K562 (cell line): ENCODE data around the gene PNMA8A. TPM values are rescaled to one million over a fixed set of nuclear protein-coding genes. Genes with fewer than 3 reads are reported as not detected.

Experiments used
- ATAC-seq: fragments of 200-7000 bp; cut with Tn5 transposase; 3 replicates; pipeline ENCODE4 v1.9.1; 2020; ENCODE audit warnings: moderate library complexity
- BruUV-seq: library from RNA; stranded (reverse); fragments of 400-500 nt; replicated peaks from 2 replicates; lab custom pipeline; 2021; lab: Mats Ljungman, UMichigan
- CTCF ChIA-PET: fragments of 300-600 bp; formaldehyde crosslinking; extraction: SDS; loops from one replicate; lab custom pipeline; 2021; ENCODE audit warnings: low intra/inter-chr PET ratio; lab: Yijun Ruan, JAX
- POLR2A ChIA-PET: fragments of 300-600, 350-650 bp; sonication (Branson Sonifier 250); formaldehyde crosslinking; extraction: SDS; loops from one replicate; lab custom pipeline; 2021; ENCODE audit warnings: antibody characterized with exemption, inconsistent platforms; lab: Yijun Ruan, JAX
- DNase-seq, 4 experiments: peaks; one replicate each; pipeline versions ENCODE4 v3.0.0 to v3.0.0-alpha.2; 2011 to 2018; ENCODE audit warnings: low spot score in 3 of 4, mixed read lengths in 3 of 4; ENCODE audit errors: extremely low read depth in 1 of 4
- FAIRE-seq: peaks from 2 replicates; lab custom pipeline; 2011; peaks lifted over from hg19 to GRCh38; lab: Jason Lieb, UNC
- H2AFZ ChIP-seq: 2 replicates; pipeline ENCODE4 v1.6.0; 2011; ENCODE audit warnings: low read depth, low read length, control low read depth, inconsistent platforms
- H3K27ac ChIP-seq: fragments of 200-600 bp; 3 replicates; pipeline ENCODE4 v1.8.0; 2011; ENCODE audit warnings: low read depth, mild to moderate bottlenecking, control low read depth, inconsistent platforms, low read length, moderate library complexity, mixed read lengths; ENCODE audit errors: extremely low read depth
- H3K27me3 ChIP-seq, 2 experiments: fragments of 300-600 bp in 1 of 2; 2 replicates in 1 of 2; 3 replicates in 1 of 2; pipeline versions ENCODE4 v1.6.0 to v1.8.0; 2011; ENCODE audit warnings: inconsistent platforms in 2 of 2, low read length in 2 of 2, mild to moderate bottlenecking in 1 of 2, mixed read lengths in 1 of 2, moderate library complexity in 1 of 2; ENCODE audit not compliant: control insufficient read depth in 2 of 2, insufficient read depth in 2 of 2
- H3K36me3 ChIP-seq: fragments of 300-600 bp; 3 replicates; pipeline ENCODE4 v1.8.0; 2011; ENCODE audit warnings: mild to moderate bottlenecking, low read length, inconsistent platforms; ENCODE audit not compliant: control insufficient read depth, insufficient read depth
- H3K4me1 ChIP-seq, 2 experiments: fragments of 200-600 bp in 1 of 2; replicated peaks in 1 of 2; 2 replicates in 1 of 2; 3 replicates in 1 of 2; pipeline versions ENCODE4 v1.5.1 to v1.8.0; 2011; ENCODE audit warnings: inconsistent platforms in 2 of 2, low read length in 2 of 2, mild to moderate bottlenecking in 1 of 2, mixed read lengths in 1 of 2, moderate library complexity in 1 of 2; ENCODE audit not compliant: control insufficient read depth in 2 of 2, insufficient read depth in 2 of 2
- H3K4me2 ChIP-seq: 2 replicates; pipeline ENCODE4 v1.6.1; 2011; ENCODE audit warnings: low read length, control low read depth, inconsistent platforms, mixed read lengths; ENCODE audit not compliant: insufficient read depth
- H3K4me3 ChIP-seq: fragments of 200-600 bp; sonication (generic), shearing (Covaris generic); 2 replicates; pipeline ENCODE4 v1.5.1; 2016; ENCODE audit warnings: control low read depth, inconsistent platforms
- H3K79me2 ChIP-seq: fragments of 200-600 bp; 3 replicates; pipeline ENCODE4 v1.8.0; 2011; ENCODE audit warnings: low read length, inconsistent platforms; ENCODE audit not compliant: control insufficient read depth, insufficient read depth
- H3K9ac ChIP-seq, 2 experiments: 2 replicates each; pipeline versions ENCODE4 v1.6.0 to v1.6.1; 2011; ENCODE audit warnings: low read depth in 2 of 2, low read length in 2 of 2, control low read depth in 1 of 2, inconsistent platforms in 1 of 2, mild to moderate bottlenecking in 1 of 2, mixed read lengths in 1 of 2; ENCODE audit not compliant: insufficient read depth in 1 of 2
- H3K9me1 ChIP-seq: one replicate; pipeline ENCODE4 v1.6.0; 2011; ENCODE audit warnings: inconsistent platforms, mild to moderate bottlenecking, low read length, moderate library complexity; ENCODE audit not compliant: control insufficient read depth, insufficient read depth
- H3K9me3 ChIP-seq: replicated peaks from 2 replicates; pipeline ENCODE4 v1.5.1; 2011; ENCODE audit warnings: low read depth, low read length, inconsistent platforms; ENCODE audit not compliant: control insufficient read depth, insufficient read depth
- H4K20me1 ChIP-seq: replicated peaks from 2 replicates; pipeline ENCODE4 v1.6.1; 2011; ENCODE audit warnings: low read length, inconsistent platforms, mixed read lengths; ENCODE audit not compliant: control insufficient read depth, insufficient read depth
- DIDO1 ChIP-seq: fragments of 450-650 bp; IDR thresholded peaks from 2 replicates; pipeline ENCODE4 v1.6.1; 2016; ENCODE audit warnings: low read depth, missing biosample characterization, missing genetic modification characterization
- E2F8 ChIP-seq: fragments of 450-650 bp; IDR thresholded peaks from 2 replicates; pipeline ENCODE4 v1.7.1; 2018; ENCODE audit warnings: mild to moderate bottlenecking, low read depth; ENCODE audit not compliant: partially characterized antibody
- ESRRB ChIP-seq: fragments of 250-450 bp; sonication (Bioruptor Pico); IDR thresholded peaks from 2 replicates; pipeline ENCODE4 v1.5.0; 2020; ENCODE audit warnings: mild to moderate bottlenecking, moderate library complexity, borderline replicate concordance
- IRF9 ChIP-seq: fragments of 450-650 bp; IDR thresholded peaks from 2 replicates; pipeline ENCODE4 v1.6.1; 2016; ENCODE audit warnings: missing biosample characterization, missing genetic modification characterization
- L3MBTL2 ChIP-seq: fragments of 450-650 bp; IDR thresholded peaks from 2 replicates; pipeline ENCODE4 v1.6.1; 2016; ENCODE audit warnings: mild to moderate bottlenecking, moderate library complexity
- NFXL1 ChIP-seq: fragments of 450-650 bp; formaldehyde crosslinking; IDR thresholded peaks from 2 replicates; pipeline ENCODE4 v1.4.0; 2021; ENCODE audit warnings: mild to moderate bottlenecking
- RBBP5 ChIP-seq: fragments of 200-600 bp; sonication (generic); IDR thresholded peaks from 2 replicates; pipeline ENCODE4 v1.6.1; 2012; ENCODE audit warnings: borderline replicate concordance, mild to moderate bottlenecking, low read length, control low read depth, inconsistent platforms; ENCODE audit not compliant: insufficient read depth, poor library complexity, severe bottlenecking
- SMARCA5 ChIP-seq: fragments of 450-650 bp; IDR thresholded peaks from 2 replicates; pipeline ENCODE4 v1.6.1; 2016
- SMC3 ChIP-seq: conservative IDR thresholded peaks from 2 replicates; pipeline ENCODE4 v1.6.1; 2011; ENCODE audit warnings: low read depth, low read length, improper control_type of control experiment; ENCODE audit not compliant: insufficient read depth
- TRIM28 ChIP-seq: fragments of 450-650 bp; IDR thresholded peaks from 2 replicates; pipeline ENCODE4 v1.6.1; 2017
- XRCC5 ChIP-seq: fragments of 200-400 bp; formaldehyde crosslinking; IDR thresholded peaks from 2 replicates; pipeline ENCODE4 v1.6.1; 2017; ENCODE audit warnings: low read depth, mild to moderate bottlenecking, low read length
- YY1 ChIP-seq, 3 experiments: IDR thresholded peaks; 2 replicates each; pipeline ENCODE4 v1.6.1; 2011; ENCODE audit warnings: low read length in 2 of 3, mild to moderate bottlenecking in 2 of 3, moderate library complexity in 2 of 3, borderline replicate concordance in 1 of 3, control low read depth in 1 of 3, low read depth in 1 of 3; ENCODE audit not compliant: insufficient read depth in 3 of 3, insufficient replicate concordance in 2 of 3, control insufficient read depth in 1 of 3, insufficient read length in 1 of 3; ENCODE audit errors: extremely low read depth in 1 of 3
- ZBTB7A ChIP-seq: IDR thresholded peaks from 2 replicates; pipeline ENCODE4 v1.6.1; 2011; ENCODE audit warnings: low read depth, mild to moderate bottlenecking, low read length, moderate library complexity, borderline replicate concordance; ENCODE audit not compliant: control insufficient read depth
- ZNF232 ChIP-seq: sonication (generic); formaldehyde crosslinking; IDR thresholded peaks from 2 replicates; pipeline ENCODE4 v1.8.0; 2022; ENCODE audit warnings: mild to moderate bottlenecking, missing genetic modification reagents
- ZNF668 ChIP-seq: fragments of 250-450 bp; sonication (Bioruptor Pico); IDR thresholded peaks from 2 replicates; pipeline ENCODE4 v1.8.0; 2022; ENCODE audit warnings: mild to moderate bottlenecking, inconsistent platforms
- ZNF76 ChIP-seq: fragments of 250-450 bp; sonication (Bioruptor Pico); IDR thresholded peaks from 2 replicates; pipeline ENCODE4 v1.4.0; 2020; ENCODE audit warnings: mild to moderate bottlenecking, moderate library complexity, borderline replicate concordance
- WGBS: fragments of 100-300 bp; shearing (Covaris generic); methylation state at CpG from one replicate; pipeline ENCODE4 v1.1.6; 2016; ENCODE audit warnings: low coverage, mixed read lengths; ENCODE audit not compliant: insufficient coverage; ENCODE audit errors: missing lambda C conversion rate; 5-methylcytosine and 5-hydroxymethylcytosine counted together
- in situ Hi-C: fragments of 300-500 bp; cut with MboI; formaldehyde crosslinking; loops from 4 replicates; pipeline ENCODE4 v1.15.0; 2018; ENCODE audit warnings: inconsistent platforms, mixed read lengths
- intact Hi-C: fragments of 100-400 bp; cut with micrococcal nuclease; formaldehyde crosslinking; loops from 2 replicates; pipeline ENCODE4 v1.14.2; 2022
- polyA plus RNA-seq, 8 experiments: library from polyadenylated mRNA; depleted of rRNA in 4 of 8; stranded (reverse) in 5 of 8; unstranded in 3 of 8; fragments of >200 nt; fragmentation: Nextera tagmentation in 2 of 8; fragmentation: Illumina TruSeq in 1 of 8; extraction: Ambion mirVana in 2 of 8; extraction: Trizol in 1 of 8; gene quantifications; 2 replicates each; pipeline versions ENCODE4 v1.2.1 to v1.2.3, GENCODE V29; 2011 to 2014; ENCODE audit warnings: inconsistent platforms in 1 of 8, missing spikeins in 1 of 8
- total RNA-seq, 7 experiments: library from RNA; depleted of rRNA in 6 of 7; stranded (reverse); fragments of >200 nt in 6 of 7; fragmentation: Illumina TruSeq in 2 of 7; extraction: Trizol in 2 of 7; gene quantifications; 2 replicates each; pipeline versions ENCODE4 v1.2.1 to v1.2.3, GENCODE V29; 2011 to 2021; ENCODE audit warnings: low replicate concordance in 1 of 7

PNMA8A gene
- total and polyA plus RNA-seq, 9 of the 15 experiments (the other 6 are each of a cell fraction or from before 2014, with no cell fraction given) = 6.6 to 23.8 (median 14.9) TPM

- ATAC-seq (peak; percentile 97), FAIRE-seq (peak; percentile 91), DNase-seq (peak; percentile 83 to 91 (median 88))
- H3K4me3 ChIP-seq = no peak overlapping the region
- H4K20me1 ChIP-seq = no peaks in the 10 kb centered on the region
- CTCF ChIA-PET = interaction anchor here (0.6 to 5.7 kb wide), 11 partner anchors 25 to 484 kb away, joined by 3 to 115 read pairs (median 7); no protein-coding TSS in a partner anchor
- POLR2A ChIA-PET = no interaction called here
- 14% methylated on average over 31 of the region's 36 CpGs for WGBS
- H3K79me2 ChIP-seq = no peaks in the 10 kb centered on the region
- BruUV-seq = no TSS peak
- intact Hi-C loops (loop anchor here (1.0 to 2.0 kb wide), 4 partner anchors 25 to 233 kb away; no protein-coding TSS in a partner anchor), in situ Hi-C loops (loop anchor here (5.0 kb wide), 1 partner anchor 231 kb away; no protein-coding TSS in a partner anchor)
- peaks cover 0 to 8% of the 10 kb centered on the region in 2 experiments; a peak in 3 of 5 replicates for H3K4me1 ChIP-seq
- no peak overlapping the region; the same call in 1 of the 2 replicates for H3K4me2 ChIP-seq
- no peak overlapping the region for H3K27ac ChIP-seq
- H3K9ac ChIP-seq = peak overlapping the region in 1 of 2 experiments; percentile 11; a peak in 1 of 4 replicates
- peaks cover 2 to 8% of the 10 kb centered on the region in 2 experiments; a peak in 1 of 5 replicates for H3K27me3 ChIP-seq
- no peaks in the 10 kb centered on the region for H3K36me3 ChIP-seq
- H2AFZ ChIP-seq = peak overlapping the region; percentile 57; the same call in 1 of the 2 replicates
- H3K9me1 ChIP-seq = no peaks in the 10 kb centered on the region
- no peaks in the 10 kb centered on the region for H3K9me3 ChIP-seq
- no peak for TF ChIP-seq ZNF232
- TF ChIP-seq DIDO1 (tag) = no peak
- TF ChIP-seq SMC3 = peak; percentile 94
- peak; percentile 95 for TF ChIP-seq SMARCA5
- no peak for TF ChIP-seq ESRRB (CRISPR knock-in tag)
- TF ChIP-seq XRCC5 = peak; percentile 40; the same call in 1 of the 2 replicates
- TF ChIP-seq TRIM28 = no peak
- TF ChIP-seq ZBTB7A = peak; percentile 29; the same call in 1 of the 2 replicates
- TF ChIP-seq ZNF668 (CRISPR knock-in tag) = no peak
- TF ChIP-seq ZNF76 = no peak
- TF ChIP-seq IRF9 (tag) = no peak
- TF ChIP-seq NFXL1 (CRISPR knock-in tag) = no peak
- no peak for TF ChIP-seq E2F8
- no peak for TF ChIP-seq YY1 (IDR thresholded peaks at IDR 0.05; ENCODE audit: borderline replicate concordance in 1 of 3, control insufficient read depth in 1 of 3, extremely low read depth in 1 of 3, insufficient read depth in 3 of 3, insufficient read length in 1 of 3, insufficient replicate concordance in 2 of 3, low read depth in 1 of 3, low read length in 2 of 3)
- no peak for TF ChIP-seq RBBP5
- peak; percentile 21; the same call in 1 of the 2 replicates for TF ChIP-seq L3MBTL2
These were observed 42.3 kb upstream of the PNMA8A start for GRCh38 chr19:46513461-46514236.
